NT2/D1 (cell line): Measurements from ENCODE around the gene FKBP5.

Source experiments
- SUZ12 ChIP-seq: IDR thresholded peaks from 2 replicates; pipeline ENCODE4 v1.6.1; 2011; ENCODE audit not compliant: insufficient read length, insufficient read depth; ENCODE audit errors: extremely low read depth
- YY1 ChIP-seq: IDR thresholded peaks from 2 replicates; pipeline ENCODE4 v1.6.1; 2011; ENCODE audit not compliant: insufficient read length, insufficient read depth

DNA sequence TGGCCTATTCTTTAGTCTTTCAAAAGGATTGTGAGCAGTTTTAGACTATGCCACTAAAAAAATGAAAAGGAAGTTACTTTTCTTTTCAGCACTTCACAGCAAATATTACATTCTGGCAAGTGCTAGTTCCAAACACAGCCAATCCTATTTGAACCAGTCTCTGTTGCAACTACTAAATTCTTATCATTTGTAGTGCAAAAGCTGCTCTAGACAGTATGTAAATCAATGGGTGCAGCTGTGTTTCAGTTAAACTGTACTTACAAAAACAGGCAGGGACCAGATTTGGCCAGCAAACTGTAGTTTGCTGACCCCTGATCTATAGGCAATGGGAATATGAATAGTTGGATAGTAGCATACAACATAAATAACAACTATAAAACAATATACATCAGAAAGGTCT, 107.9 kb downstream of the FKBP5 start:
- TF ChIP-seq YY1 (no peak), SUZ12 (no peak)
